Measurements from ENCODE around the gene GTF2B. TPM values are rescaled to one million over a fixed set of nuclear protein-coding genes. Genes with fewer than 3 reads are reported as not detected.
"Not testable (repeated sequence)": the region's sequence is repeated elsewhere in the genome, so short reads cannot be mapped to it uniquely, and the experiment has no call there.

The GTF2B gene
- total RNA-seq, 2 experiments from 2014 or later = 42.8 TPM

DNA sequence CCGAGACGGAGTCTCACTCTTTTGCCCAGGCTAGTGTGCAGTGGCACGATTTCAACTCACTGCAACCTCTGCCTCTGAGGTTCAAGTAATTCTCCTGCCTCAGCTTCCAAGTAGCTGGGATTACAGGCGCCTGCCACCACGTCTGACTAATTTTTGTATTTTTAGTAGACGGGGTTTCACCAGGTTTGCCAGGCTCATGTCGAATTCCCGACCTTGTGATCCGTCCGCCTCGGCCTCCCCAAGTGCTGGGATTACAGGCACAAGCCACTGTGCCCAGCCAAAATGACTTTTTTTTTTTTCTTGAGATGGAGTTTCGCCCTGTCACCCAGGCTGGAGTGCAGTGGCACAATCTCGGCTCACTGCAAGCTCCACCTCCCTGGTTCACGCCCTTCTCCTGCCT lies 21.7 kb downstream of the GTF2B start:
- not testable (repeated sequence) for H3K27ac Mint-ChIP-seq, H3K9me3 Mint-ChIP-seq, H3K27me3 Mint-ChIP-seq, H3K4me3 Mint-ChIP-seq, DNase-seq
- Mint-ChIP-seq H3K4me1 (peaks cover 57% of the 10 kb centered on the region), H3K36me3 (peaks cover 38% of the 10 kb centered on the region)

DNA sequence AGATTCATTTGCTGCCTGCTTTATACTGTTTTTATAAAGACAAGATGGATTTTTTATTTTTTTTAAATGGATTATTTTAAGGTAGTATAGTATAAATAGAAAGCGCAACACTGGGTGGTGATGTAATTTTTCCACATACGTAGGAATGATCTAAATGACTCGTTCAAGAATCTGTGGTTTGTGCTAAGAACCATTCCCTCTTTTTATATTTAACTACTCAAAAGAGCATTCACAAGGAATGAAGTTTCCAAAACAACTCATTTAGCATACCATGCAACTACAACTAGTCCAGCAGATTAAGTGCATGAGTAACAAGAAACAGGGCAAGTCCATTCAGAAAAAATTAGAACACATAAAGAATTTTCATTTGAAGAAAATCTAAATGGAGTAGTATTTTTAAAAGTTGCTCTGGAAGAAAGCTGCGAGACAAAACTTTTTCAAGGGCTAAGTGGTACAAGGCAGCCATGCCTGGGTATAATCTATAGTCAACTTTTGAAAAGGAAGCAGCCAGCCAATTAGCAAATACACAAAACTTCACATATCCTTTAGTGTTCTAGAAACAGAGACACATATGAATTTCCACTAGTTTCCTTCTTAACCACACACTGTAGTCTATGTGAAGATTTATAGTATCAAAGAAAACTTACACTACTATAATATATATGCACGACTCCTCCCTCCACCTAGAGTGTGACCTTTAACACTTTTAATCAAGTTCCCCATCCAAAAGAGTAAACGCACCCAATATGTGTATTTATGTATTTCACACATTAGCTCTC lies 23.4 kb downstream of the GTF2B start:
- H3K27me3 Mint-ChIP-seq = no peaks in the 10 kb centered on the region
- no peak for DNase-seq
- peaks cover 44% of the 10 kb centered on the region for H3K36me3 Mint-ChIP-seq
- peak overlapping the region; percentile 64 for H3K4me3 Mint-ChIP-seq
- peaks cover 5% of the 10 kb centered on the region for H3K9me3 Mint-ChIP-seq
- H3K27ac Mint-ChIP-seq = peak overlapping the region; percentile 90
- H3K4me1 Mint-ChIP-seq = peaks cover 56% of the 10 kb centered on the region

- H3K27ac Mint-ChIP-seq = peak overlapping the region; percentile 76
- DNase-seq = no peak
- no peaks in the 10 kb centered on the region for H3K9me3 Mint-ChIP-seq
- peaks cover 16% of the 10 kb centered on the region for H3K36me3 Mint-ChIP-seq
- no peaks in the 10 kb centered on the region for H3K27me3 Mint-ChIP-seq
- no peak overlapping the region for H3K4me3 Mint-ChIP-seq
- peaks cover 8% of the 10 kb centered on the region for H3K4me1 Mint-ChIP-seq
Observed at GRCh38 chr1:88851303-88852063, 39.9 kb downstream of the GTF2B start.

- Mint-ChIP-seq H3K27ac (no peak overlapping the region), H3K9me3 (no peaks in the 10 kb centered on the region), H3K4me3 (no peak overlapping the region), H3K36me3 (peaks cover 8% of the 10 kb centered on the region), H3K4me1 (peaks cover 8% of the 10 kb centered on the region), H3K27me3 (no peaks in the 10 kb centered on the region)
- no peak for DNase-seq
Observed at GRCh38 chr1:88847643-88848042, 43.7 kb downstream of the GTF2B start.

DNA sequence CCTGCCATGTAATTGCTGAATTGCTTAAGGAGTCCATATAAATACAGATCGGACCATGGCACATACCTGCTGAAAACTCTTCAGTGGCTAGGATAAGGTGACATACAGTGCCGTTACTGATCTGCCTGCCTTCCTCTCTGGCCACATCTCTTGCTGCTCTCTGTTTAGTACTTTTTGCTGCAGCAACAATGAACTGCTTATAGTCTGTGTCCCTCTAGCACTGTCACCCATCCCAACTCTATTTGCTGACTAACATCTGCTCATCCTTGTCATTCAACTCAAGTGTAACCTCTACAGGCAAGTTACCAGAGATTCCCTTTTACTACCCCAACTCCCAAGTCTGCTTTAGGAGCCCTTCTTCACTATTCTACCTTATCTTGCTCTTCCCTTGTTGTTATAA lies 65.6 kb downstream of the GTF2B start:
- DNase-seq = no peak
- Mint-ChIP-seq H3K9me3 (no peaks in the 10 kb centered on the region), H3K27ac (no peak overlapping the region), H3K4me3 (no peak overlapping the region), H3K4me1 (no peaks in the 10 kb centered on the region), H3K27me3 (no peaks in the 10 kb centered on the region), H3K36me3 (no peaks in the 10 kb centered on the region)

GRCh38 chr1:88819642-88820041 lies 71.7 kb downstream of the GTF2B start:
- H3K36me3 Mint-ChIP-seq = peaks cover 23% of the 10 kb centered on the region
- H3K27me3 Mint-ChIP-seq, H3K4me1 Mint-ChIP-seq, H3K27ac Mint-ChIP-seq, DNase-seq, H3K9me3 Mint-ChIP-seq, H3K4me3 Mint-ChIP-seq: not testable (repeated sequence)

- DNase-seq = no peak
- Mint-ChIP-seq H3K4me1 (peaks cover 4% of the 10 kb centered on the region), H3K27ac (no peak overlapping the region), H3K36me3 (peaks cover 26% of the 10 kb centered on the region), H3K9me3 (no peaks in the 10 kb centered on the region), H3K27me3 (no peaks in the 10 kb centered on the region), H3K4me3 (no peak overlapping the region)
Observed at GRCh38 chr1:88813471-88813870, 77.9 kb downstream of the GTF2B start.

DNA sequence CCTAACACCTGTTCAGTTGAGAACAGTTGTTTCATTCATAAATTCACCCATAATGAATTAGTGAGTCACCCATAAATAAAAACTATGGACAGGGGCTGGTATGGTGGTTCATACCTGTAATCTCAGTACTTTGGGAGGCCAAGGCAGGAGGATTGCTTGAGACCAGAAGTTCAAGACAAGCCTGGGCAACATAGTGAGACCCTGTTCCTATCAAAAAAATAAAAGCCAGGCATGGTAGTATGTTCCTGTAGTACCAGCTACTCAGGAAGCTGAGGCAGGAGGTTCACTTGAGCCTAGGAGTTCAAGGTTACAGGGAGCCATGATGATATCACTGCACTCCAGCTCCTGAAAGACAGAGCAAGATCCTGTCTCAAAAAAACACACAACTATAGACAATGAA lies 79.0 kb downstream of the GTF2B start:
- H3K9me3 Mint-ChIP-seq = no peaks in the 10 kb centered on the region
- H3K27ac Mint-ChIP-seq = no peak overlapping the region
- H3K4me3 Mint-ChIP-seq = no peak overlapping the region
- no peak for DNase-seq
- H3K36me3 Mint-ChIP-seq = peaks cover 20% of the 10 kb centered on the region
- H3K27me3 Mint-ChIP-seq = no peaks in the 10 kb centered on the region
- peaks cover 4% of the 10 kb centered on the region for H3K4me1 Mint-ChIP-seq

DNA sequence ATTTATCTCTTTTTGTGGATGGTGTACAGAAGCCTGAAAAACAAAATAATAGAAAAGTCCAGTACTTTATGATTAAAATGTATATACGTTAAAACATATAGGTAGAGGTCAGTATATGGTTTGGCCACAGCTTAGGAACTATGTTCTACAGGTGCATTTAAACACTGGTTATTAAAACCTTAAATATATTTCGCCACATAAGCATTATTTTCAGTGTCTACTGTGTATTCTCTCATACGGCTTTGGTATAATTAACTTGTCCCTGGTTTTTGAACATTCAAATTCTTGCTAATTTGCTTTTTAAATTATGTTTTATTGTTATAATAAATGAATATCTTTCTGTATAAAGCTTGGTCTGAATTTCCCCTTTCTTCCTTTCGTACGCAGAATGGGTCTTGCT lies 87.9 kb downstream of the GTF2B start:
- Mint-ChIP-seq H3K4me1 (peaks cover 6% of the 10 kb centered on the region), H3K4me3 (no peak overlapping the region), H3K27ac (no peak overlapping the region), H3K9me3 (peaks cover 5% of the 10 kb centered on the region), H3K27me3 (no peaks in the 10 kb centered on the region), H3K36me3 (peaks cover 33% of the 10 kb centered on the region)
- no peak for DNase-seq

DNA sequence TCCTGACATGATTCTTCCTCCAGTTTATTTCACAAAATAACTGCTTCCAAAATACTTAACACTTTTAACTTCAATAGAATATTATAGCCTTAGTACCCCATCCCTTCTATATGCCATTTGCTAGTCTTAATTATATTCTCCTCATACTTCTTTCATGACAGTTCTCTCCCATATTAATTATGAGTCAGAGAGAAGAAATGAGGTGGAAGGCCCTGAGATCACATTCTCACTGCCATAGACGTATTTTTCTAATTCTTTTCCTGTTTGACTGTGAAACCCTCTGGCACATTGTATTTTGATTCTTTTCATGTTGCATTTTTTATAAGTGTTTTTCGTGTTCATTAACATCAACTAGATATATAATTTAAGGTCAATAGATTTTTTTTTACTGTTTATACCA lies 88.4 kb downstream of the GTF2B start:
- H3K4me1 Mint-ChIP-seq = peaks cover 6% of the 10 kb centered on the region
- H3K27me3 Mint-ChIP-seq = no peaks in the 10 kb centered on the region
- no peak for DNase-seq
- no peak overlapping the region for H3K4me3 Mint-ChIP-seq
- no peak overlapping the region for H3K27ac Mint-ChIP-seq
- peaks cover 34% of the 10 kb centered on the region for H3K36me3 Mint-ChIP-seq
- peaks cover 5% of the 10 kb centered on the region for H3K9me3 Mint-ChIP-seq

Other genes with a start within 250 kb of the GTF2B start
- 10 to 100 TPM; 15.5 to 15.7 TPM for gene PKN2, start 207.3 kb downstream of the GTF2B start, total RNA-seq
- 10 to 100 TPM; 51.7 to 53.3 TPM for gene KYAT3, start 101.1 kb upstream of the GTF2B start, total RNA-seq
- gene RBMXL1, start 101.1 kb upstream of the GTF2B start, total RNA-seq = 10 to 100 TPM; 25.7 to 25.8 TPM
- 10 to 100 TPM in 1 of 2 experiments, 1 to 10 TPM in 1; 9.7 to 10.2 TPM for gene GBP3, start 131.3 kb upstream of the GTF2B start, total RNA-seq
- gene GBP1, start 173.6 kb upstream of the GTF2B start, total RNA-seq = 100 to 1,000 TPM; 141 to 146 TPM
- gene GBP2, start 234.5 kb upstream of the GTF2B start, total RNA-seq = 100 to 1,000 TPM; 153 to 157 TPM

All from activated naive CD8-positive, alpha-beta T cell treated with anti-CD3 and anti-CD28 coated beads for 36 hours (primary cell).